K562 (cell line): ENCODE results near the gene PIKFYVE. TPM values are rescaled to one million over a fixed set of nuclear protein-coding genes. Genes with fewer than 3 reads are reported as not detected.

Experiments
- EP300 ChIP-seq: IDR thresholded peaks from 2 replicates; pipeline ENCODE4 v1.6.1; 2012; ENCODE audit warnings: low read length, improper control_type of control experiment
- ERF ChIP-seq: fragments of 450-650 bp; formaldehyde crosslinking; IDR thresholded peaks from 2 replicates; pipeline ENCODE4 v1.4.0; 2020; ENCODE audit warnings: mild to moderate bottlenecking, mixed read lengths
- ETV1 ChIP-seq: fragments of 450-650 bp; conservative IDR thresholded peaks from 2 replicates; pipeline ENCODE4 v1.6.1; 2016; ENCODE audit warnings: missing genetic modification characterization, control low read depth, low read depth, missing compliant biosample characterization
- FOXJ3 ChIP-seq: sonication (generic); formaldehyde crosslinking; IDR thresholded peaks from 2 replicates; pipeline ENCODE4 v1.4.0; 2020; ENCODE audit warnings: mild to moderate bottlenecking, missing genetic modification reagents
- HNRNPH1 ChIP-seq: fragments of 200-400 bp; formaldehyde crosslinking; optimal IDR thresholded peaks from 2 replicates; pipeline ENCODE3; 2017; ENCODE audit warnings: low read depth, mild to moderate bottlenecking, low read length, moderate library complexity
- HNRNPUL1 ChIP-seq: fragments of 200-400 bp; formaldehyde crosslinking; IDR thresholded peaks from 2 replicates; pipeline ENCODE4 v1.6.1; 2017; ENCODE audit warnings: low read length
- MAFG ChIP-seq: fragments of 450-650 bp; conservative IDR thresholded peaks from 2 replicates; pipeline ENCODE4 v1.6.1; 2016; ENCODE audit warnings: missing genetic modification characterization, missing compliant biosample characterization
- MCM5 ChIP-seq: fragments of 450-650 bp; IDR thresholded peaks from 2 replicates; pipeline ENCODE4 v1.6.1; 2016; ENCODE audit warnings: low read depth
- MED1 ChIP-seq: sonication (generic); formaldehyde crosslinking; IDR thresholded peaks from 2 replicates; pipeline ENCODE4 v1.8.1; 2023; ENCODE audit warnings: missing genetic modification reagents, borderline replicate concordance
- NCOA6 ChIP-seq: fragments of 450-650 bp; IDR thresholded peaks from 2 replicates; pipeline ENCODE4 v1.6.1; 2017; ENCODE audit warnings: mild to moderate bottlenecking
- NFE2 ChIP-seq: IDR thresholded peaks from 2 replicates; pipeline ENCODE4 v1.6.1; 2014; ENCODE audit warnings: antibody characterized with exemption, low read depth
- PHTF2 ChIP-seq: fragments of 250-450 bp; sonication (Bioruptor Pico); IDR thresholded peaks from 2 replicates; pipeline ENCODE4 v1.5.0; 2021; ENCODE audit warnings: mild to moderate bottlenecking
- PTRF ChIP-seq: fragments of 450-650 bp; IDR thresholded peaks from 2 replicates; pipeline ENCODE4 v1.6.1; 2016; ENCODE audit warnings: mild to moderate bottlenecking, missing genetic modification characterization, missing compliant biosample characterization
- RBBP5 ChIP-seq: fragments of 200-600 bp; sonication (generic); IDR thresholded peaks from 2 replicates; pipeline ENCODE4 v1.6.1; 2012; ENCODE audit warnings: borderline replicate concordance, mild to moderate bottlenecking, low read length, control low read depth, inconsistent platforms; ENCODE audit not compliant: insufficient read depth, poor library complexity, severe bottlenecking
- RREB1 ChIP-seq: fragments of 250-450 bp; sonication (Bioruptor Pico); IDR thresholded peaks from 2 replicates; pipeline ENCODE4 v1.4.0; 2020
- SIN3A ChIP-seq, 2 experiments: fragments of 150-350 bp in 1 of 2; IDR thresholded peaks; 2 replicates each; pipeline ENCODE4 v1.6.1; 2011 to 2016; ENCODE audit warnings: borderline replicate concordance in 2 of 2, low read depth in 2 of 2, low read length in 2 of 2, mild to moderate bottlenecking in 2 of 2, moderate library complexity in 2 of 2; ENCODE audit not compliant: control insufficient read depth in 1 of 2
- SMARCC2 ChIP-seq: fragments of 450-650 bp; IDR thresholded peaks from 2 replicates; pipeline ENCODE4 v1.6.1; 2017; ENCODE audit warnings: antibody characterized with exemption, moderate library complexity, mild to moderate bottlenecking, low read depth
- STAG1 ChIP-seq: sonication (generic); formaldehyde crosslinking; IDR thresholded peaks from 2 replicates; pipeline ENCODE4 v1.5.0; 2020; ENCODE audit warnings: missing genetic modification reagents, borderline replicate concordance
- ZBTB12 ChIP-seq: fragments of 250-450 bp; sonication (Bioruptor Pico); IDR thresholded peaks from 2 replicates; pipeline ENCODE4 v1.4.0; 2020
- ZBTB7A ChIP-seq: IDR thresholded peaks from 2 replicates; pipeline ENCODE4 v1.6.1; 2011; ENCODE audit warnings: low read depth, mild to moderate bottlenecking, low read length, moderate library complexity, borderline replicate concordance; ENCODE audit not compliant: control insufficient read depth
- ZNF277 ChIP-seq: fragments of 250-450 bp; sonication (Bioruptor Pico); IDR thresholded peaks from 2 replicates; pipeline ENCODE4 v1.8.0; 2022; ENCODE audit warnings: inconsistent platforms, mild to moderate bottlenecking, moderate library complexity, borderline replicate concordance
- polyA plus RNA-seq, 8 experiments: library from polyadenylated mRNA; depleted of rRNA in 4 of 8; stranded (reverse) in 5 of 8; unstranded in 3 of 8; fragments of >200 nt; fragmentation: Nextera tagmentation in 2 of 8; fragmentation: Illumina TruSeq in 1 of 8; extraction: Ambion mirVana in 2 of 8; extraction: Trizol in 1 of 8; gene quantifications; 2 replicates each; pipeline versions ENCODE4 v1.2.1 to v1.2.3, GENCODE V29; 2011 to 2014; ENCODE audit warnings: inconsistent platforms in 1 of 8, missing spikeins in 1 of 8
- total RNA-seq, 7 experiments: library from RNA; depleted of rRNA in 6 of 7; stranded (reverse); fragments of >200 nt in 6 of 7; fragmentation: Illumina TruSeq in 2 of 7; extraction: Trizol in 2 of 7; gene quantifications; 2 replicates each; pipeline versions ENCODE4 v1.2.1 to v1.2.3, GENCODE V29; 2011 to 2021; ENCODE audit warnings: low replicate concordance in 1 of 7

PIKFYVE gene
- total and polyA plus RNA-seq, 9 of the 15 experiments (the other 6 are each of a cell fraction or from before 2014, with no cell fraction given) = 3.6 to 25.6 (median 16.7) TPM

DNA sequence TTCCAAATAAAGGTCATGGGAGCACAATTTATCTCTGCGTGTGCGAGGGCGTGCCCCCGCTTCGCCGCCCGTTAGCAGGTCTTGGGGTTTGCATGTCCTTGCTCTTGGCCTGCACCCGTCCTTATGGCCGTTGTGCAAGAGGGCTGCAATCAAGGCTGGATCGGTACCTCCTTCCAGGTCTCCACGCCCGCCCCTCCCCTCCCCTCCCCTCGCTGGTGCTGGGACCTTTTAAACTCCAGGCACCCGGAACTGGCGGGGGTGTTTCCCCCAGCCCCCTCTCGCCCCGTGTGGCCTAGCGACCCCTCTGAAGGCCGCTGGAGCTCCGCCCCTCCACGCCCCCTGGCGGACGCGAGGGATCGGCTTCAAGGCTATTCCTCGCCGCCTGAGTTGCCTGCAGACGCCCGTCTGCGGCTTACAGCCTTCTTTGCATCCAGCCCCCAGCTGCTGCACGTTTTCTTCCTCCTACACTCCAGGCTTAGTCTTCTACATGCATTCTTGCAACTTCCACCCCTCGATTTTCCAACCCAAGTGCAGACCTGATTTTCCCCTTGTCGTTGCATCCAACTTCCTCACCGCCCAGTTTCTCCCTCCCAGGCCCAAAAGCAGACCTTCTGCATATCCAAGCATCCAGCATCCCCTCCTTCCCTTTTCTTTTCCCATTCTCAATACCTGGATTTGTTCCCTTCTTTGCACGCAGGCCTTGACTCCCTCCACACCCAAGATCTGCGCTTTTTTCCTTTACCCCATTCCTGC lies 11.8 kb upstream of the PIKFYVE start (continued):
- no peak for TF ChIP-seq PHTF2
- no peak for TF ChIP-seq NCOA6
- TF ChIP-seq RREB1 (CRISPR knock-in tag) = no peak
- no peak for TF ChIP-seq SIN3A (IDR thresholded peaks at IDR 0.05; ENCODE audit: borderline replicate concordance in 2 of 2, control insufficient read depth in 1 of 2, low read depth in 2 of 2, low read length in 2 of 2)
- TF ChIP-seq PTRF (tag) = no peak
- TF ChIP-seq ZBTB12 (CRISPR knock-in tag) = no peak
- no peak for TF ChIP-seq ZNF277 (CRISPR knock-in tag)
- TF ChIP-seq ZBTB7A = peak; percentile 98
- TF ChIP-seq MCM5 = no peak
- no peak for TF ChIP-seq ERF (CRISPR knock-in tag)
- TF ChIP-seq MAFG = no peak
- TF ChIP-seq NFE2 = no peak
- no peak for TF ChIP-seq HNRNPH1
- TF ChIP-seq EP300 = peak; percentile 78
- no peak for TF ChIP-seq MED1 (CRISPR knock-in tag)
- 0 out of 2 replicates have a peak, but pooled peaks have one; percentile 37 for TF ChIP-seq ETV1
- TF ChIP-seq STAG1 (CRISPR knock-in tag) = no peak
- TF ChIP-seq RBBP5 = peak; percentile 56
- TF ChIP-seq SMARCC2 = no peak
- TF ChIP-seq HNRNPUL1 = no peak
- TF ChIP-seq FOXJ3 = no peak
